Stimulated activated CD8-positive, alpha-beta memory T cell treated with anti-CD3 and anti-CD28 coated beads, Interleukin-4, amount 100 ng/mL, for 1 hour (primary cell): ENCODE results near the gene NPY2R.

Source experiments
- DNase-seq, 2 donors: peaks; one replicate each; pipeline ENCODE4 v3.0.0-alpha.2; 2020; ENCODE audit warnings: low read depth in 2 of 2, low spot score in 1 of 2

NPY2R gene, protein sequence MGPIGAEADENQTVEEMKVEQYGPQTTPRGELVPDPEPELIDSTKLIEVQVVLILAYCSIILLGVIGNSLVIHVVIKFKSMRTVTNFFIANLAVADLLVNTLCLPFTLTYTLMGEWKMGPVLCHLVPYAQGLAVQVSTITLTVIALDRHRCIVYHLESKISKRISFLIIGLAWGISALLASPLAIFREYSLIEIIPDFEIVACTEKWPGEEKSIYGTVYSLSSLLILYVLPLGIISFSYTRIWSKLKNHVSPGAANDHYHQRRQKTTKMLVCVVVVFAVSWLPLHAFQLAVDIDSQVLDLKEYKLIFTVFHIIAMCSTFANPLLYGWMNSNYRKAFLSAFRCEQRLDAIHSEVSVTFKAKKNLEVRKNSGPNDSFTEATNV

DNA sequence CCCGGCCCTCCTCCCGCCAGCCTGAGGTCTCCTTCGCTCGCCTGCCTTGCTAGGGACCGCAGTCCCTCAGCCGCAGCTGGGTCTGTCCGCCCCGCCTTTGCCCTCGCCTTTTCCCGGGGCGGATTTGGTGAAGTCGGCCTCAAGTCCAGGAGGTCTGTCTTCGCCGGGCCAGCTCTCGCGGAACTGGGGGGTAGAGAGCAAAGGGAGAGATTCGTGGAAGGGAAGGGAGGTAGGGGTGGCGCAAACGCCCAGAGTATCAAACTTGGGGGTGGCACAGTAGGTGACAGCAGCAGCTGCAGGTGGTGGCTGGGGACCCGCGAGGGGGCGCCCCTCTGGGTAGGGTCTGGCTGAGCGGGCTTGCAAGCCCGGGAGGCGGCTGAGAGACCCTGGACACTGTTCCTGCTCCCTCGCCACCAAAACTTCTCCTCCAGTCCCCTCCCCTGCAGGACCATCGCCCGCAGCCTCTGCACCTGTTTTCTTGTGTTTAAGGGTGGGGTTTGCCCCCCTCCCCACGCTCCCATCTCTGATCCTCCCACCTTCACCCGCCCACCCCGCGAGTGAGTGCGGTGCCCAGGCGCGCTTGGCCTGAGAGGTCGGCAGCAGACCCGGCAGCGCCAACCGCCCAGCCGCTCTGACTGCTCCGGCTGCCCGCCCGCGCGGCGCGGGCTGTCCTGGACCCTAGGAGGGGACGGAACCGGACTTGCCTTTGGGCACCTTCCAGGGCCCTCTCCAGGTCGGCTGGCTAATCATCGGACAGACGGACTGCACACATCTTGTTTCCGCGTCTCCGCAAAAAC is at the start of gene NPY2R:
TSS of gene NPY2R (plus strand) at position 379 of the 797 bp plus-strand sequence. CDS start 5,304 bp downstream, outside the sequence.
- no peak for DNase-seq

DNA sequence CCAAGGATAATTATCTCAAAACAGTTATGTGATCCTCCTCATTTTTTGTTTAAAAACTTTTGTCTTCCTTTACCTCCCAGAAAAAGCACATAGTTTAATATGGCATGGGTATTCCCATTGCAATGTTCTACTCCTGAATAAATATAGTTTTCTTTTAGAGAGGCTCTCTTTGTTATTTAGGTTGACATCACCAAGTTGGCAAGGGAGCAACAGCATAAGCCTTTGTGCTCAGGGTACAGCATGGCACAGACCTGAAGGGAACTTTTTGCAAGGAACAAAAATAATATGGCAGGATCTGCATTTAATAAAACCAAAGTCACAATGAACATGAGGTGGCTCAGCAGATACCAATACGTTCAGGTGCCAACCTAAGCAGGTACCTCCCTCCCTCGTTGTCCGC is 47.1 kb upstream of the NPY2R start:
- no peak for DNase-seq

DNA sequence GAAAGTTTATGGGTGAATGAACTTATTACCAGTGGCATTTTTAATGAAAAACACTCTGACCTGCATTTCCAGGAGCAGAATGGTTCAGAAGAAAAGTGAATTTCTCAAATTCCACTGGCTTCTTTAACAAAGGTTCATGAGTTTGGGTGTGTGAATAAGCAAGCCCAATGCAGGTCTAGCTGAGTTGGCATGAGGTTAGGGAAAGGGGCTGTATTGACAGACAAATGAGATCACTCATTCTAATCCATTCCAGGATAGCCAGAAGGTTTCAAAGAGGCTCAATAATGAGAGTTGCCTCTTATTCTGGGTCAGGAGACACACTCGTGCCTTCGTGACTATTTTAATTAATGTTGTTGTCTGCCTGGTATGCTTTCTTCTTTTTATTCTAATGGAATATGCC is 43.7 kb upstream of the NPY2R start:
- DNase-seq: no peak

DNA sequence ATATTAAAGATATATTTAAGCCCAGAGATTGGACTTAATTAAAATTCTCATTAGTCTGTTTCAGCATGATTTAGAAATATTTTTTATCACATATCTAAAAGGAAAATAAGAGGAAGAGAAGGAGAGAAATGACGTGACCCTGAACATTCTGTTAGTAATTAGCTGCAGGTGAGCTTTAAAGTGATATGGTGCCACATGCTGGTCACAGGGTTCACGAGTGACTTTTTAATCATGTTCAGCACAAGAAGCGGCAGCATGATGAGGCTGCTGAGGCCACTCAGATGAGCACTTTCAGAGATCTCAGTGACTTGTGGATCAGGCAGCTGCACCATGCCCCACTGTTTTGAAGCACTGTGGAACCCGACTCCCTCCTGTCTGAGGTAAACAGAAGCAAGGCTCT is 37.9 kb upstream of the NPY2R start:
- DNase-seq: no peak

DNA sequence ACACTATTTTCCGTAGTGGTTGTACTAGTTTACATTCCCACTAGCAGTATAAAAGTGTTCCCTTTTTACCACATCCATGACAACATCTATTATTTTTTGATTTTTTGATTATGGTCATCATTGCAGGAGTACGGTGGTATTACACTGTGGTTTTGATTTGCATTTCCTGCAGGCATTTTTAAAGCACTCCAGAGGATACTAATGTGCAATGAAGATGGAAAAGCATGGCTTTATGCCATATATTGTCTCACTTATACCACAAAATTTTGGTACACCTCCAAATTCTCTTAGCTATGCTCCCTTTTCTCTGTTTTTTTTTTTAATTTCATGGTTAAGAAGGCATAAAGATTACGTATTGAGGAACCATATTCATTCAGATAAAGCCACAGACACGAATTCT is 35.1 kb upstream of the NPY2R start:
- DNase-seq: no peak

DNA sequence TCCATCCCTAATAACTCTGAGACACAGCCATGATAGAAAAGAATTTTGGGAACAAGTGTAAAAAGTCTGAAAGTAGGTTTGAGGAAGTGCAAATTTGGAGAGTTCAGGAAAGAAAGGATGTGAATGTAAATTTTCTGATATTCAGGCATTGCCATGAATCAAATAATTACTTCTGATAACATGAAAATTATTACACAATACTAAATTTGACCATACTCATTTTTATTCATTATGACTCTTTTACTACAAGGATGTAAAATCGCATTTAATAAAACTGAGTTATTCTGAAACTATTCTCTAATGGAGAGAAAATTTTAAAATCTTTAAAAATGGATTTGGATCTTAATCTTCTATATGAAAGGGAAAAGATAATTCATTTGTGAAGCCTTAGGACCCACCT is 33.8 kb upstream of the NPY2R start:
- no peak for DNase-seq

DNA sequence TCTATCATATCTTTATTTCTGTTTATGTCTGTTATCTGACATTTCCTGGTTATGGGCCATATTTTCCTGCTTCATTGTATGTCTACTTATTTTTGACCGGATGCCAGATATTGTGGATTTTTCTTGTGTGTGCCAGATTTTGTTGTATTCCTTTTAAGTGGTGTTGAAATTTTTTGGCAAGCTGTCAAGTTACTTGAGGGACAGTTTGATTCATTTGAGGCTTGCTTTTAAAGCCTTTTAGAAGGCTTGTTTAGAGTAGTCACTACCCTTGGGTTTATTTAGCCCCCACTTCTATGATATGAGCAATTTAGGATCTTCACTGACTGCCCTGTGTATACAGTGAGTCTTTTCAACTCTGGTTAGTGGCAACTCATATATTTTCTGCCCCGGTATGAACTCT is 29.2 kb upstream of the NPY2R start:
- no peak for DNase-seq

DNA sequence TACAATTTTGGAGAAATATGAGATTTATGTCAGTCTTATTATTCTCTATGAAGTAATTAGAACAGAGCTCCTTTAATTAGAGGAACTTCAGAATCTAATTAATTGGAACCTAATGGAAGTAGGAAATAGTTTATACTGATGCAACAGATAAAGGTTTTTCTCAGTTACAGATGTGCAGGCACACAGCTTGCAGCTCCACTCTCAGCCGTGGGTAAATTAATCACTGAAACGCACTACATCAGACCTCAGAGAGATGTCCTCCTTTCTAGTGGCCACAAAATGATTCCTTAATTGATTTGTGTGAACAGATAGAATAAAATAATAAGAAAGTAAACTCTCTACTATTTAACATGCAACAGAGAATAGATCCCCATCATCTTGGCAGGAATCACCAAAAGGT is 21.5 kb upstream of the NPY2R start:
- no peak for DNase-seq

DNA sequence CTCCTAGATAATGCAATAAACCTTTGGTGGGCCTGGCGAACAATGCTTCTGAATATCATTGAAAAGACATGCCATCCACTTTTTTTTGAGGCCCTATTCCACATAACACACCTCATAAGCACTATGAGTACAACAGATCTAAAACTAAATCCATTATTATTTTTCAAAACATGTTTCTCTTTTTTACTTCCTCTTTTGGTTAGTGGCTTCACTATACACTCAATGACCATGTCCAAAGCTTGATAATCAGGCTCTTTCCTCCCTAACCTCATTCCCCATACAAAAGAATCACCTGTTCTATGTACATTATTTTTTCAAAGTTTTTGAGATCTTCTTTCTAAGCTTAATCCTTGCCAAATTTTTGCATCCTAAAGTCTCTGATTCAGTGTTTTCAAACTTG is 20.4 kb upstream of the NPY2R start:
- DNase-seq: no peak

DNA sequence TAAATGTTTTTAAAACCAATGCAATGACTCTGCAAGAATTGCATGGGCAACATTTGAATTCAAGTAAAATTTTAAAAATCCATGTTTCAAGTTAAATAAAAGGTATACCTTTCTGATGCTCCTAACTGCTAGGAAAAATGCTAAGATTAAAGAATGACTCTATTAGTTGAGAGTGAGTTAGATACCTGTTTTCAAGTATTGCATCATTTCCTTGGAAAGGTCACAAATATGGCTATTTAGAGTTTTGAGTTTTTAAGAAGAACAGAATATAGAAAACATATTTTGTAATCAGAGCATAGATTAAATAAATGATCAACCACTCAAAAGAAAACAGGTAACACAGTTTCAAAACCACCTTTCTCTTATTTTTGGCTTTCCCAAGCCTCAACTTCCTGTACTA is 18.3 kb upstream of the NPY2R start:
- DNase-seq: no peak

DNA sequence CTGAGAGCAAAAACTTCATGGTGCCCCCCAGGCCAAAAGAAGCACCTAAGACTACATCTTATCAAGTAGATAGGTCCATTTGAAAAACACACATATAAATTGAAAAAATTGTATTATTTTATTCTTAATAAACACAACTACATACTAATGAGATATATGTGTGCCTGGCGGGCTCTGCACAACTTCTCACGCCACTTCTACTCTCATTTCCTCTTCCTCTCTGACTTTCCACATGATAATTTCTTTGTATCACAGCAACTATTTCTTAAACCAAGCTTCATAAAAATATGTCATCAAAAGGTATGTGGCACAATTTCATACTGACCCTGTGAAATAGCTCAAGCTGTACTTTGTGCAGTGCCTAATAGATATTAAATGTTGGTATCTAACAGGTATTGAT is 10.7 kb upstream of the NPY2R start:
- DNase-seq: no peak

DNA sequence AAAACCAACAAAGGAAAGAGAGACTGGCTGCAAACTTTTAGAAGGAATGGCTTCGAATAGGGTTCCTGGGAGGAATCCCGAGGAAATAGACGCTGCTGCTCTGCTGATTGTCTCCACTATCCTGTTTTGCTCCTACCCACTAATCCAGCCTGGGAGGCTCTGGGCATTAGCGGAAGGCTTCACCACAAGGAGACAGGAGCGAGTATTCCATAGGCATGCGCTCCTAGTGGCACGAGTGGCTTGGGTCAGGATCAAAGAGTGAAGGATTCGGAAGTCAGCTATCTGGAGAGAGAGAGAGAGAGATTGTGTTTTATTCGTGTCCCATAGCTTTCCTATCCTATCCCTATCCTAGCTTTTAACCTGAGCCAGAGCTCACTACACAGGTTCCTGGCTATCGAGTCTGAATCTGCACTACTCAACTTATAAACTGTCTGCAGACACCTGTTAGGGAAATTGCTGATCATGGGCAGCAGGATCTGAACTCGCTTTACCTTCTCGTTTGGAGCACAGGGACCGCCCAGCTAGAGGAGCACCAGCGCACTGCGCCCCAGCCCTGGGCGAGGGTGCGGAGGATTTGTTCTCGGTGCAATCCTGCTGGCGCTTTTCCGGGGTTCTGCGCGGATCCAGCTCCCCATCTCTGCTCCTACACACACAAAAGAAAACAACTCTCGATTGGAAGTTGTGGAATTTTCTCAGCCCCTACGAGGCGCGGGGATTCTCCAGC is 740 bp upstream of the NPY2R start:
- no peak for DNase-seq

DNA sequence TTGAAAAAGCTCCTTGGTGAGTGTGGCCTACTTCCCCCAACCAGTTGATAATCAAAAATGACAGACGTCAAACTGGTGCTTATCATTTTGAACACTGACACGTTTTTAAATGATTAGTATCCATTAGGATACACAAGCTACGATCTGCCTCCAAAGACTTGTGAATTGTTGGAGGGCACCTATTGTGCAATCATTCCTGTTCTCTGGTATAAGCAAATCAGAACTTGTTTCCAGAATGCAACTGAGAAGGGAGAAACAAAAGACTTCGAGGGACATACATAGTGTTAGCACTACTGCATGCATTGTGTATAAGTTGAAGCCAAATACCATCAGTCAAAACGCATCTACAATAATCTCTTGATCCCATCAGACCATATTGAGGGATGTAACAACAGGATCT is 11.6 kb downstream of the NPY2R start:
- DNase-seq: no peak

DNA sequence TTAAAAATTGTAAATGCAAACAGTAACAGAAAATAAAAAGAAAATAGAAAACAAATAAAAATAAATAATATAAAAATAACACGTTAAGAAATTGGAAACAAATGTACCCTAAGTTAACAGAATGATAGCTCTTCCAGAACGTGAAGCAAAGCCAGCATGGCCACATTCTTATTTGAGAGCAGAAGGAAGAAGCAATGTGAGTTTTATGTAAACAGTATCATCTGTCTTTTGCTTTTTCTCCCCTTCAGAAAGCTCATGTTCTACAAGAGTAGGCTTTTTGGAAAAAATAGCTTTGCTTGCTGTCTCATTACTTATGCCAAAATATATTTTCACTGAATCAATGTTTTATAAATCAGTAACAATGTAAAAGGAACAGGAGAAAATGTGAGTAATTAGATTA is 18.7 kb downstream of the NPY2R start:
- DNase-seq: no peak

DNA sequence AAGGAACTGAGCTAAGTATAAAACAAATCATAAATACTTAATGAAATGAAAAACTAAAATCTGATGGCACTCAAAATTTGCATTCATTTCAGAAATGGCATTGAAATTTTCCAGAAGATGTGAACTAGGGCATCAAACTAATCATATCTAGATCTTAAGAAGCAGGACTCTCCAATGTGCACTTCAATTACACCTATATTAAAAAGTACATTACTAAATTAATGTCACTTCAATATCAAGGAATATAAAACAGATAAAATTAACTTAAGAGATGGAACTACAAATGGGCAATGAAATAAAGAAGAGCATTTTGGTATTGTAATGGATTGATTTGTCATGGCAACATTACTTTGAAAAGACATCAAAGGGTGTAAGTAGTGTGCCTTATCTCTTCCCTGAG is 20.3 kb downstream of the NPY2R start:
- DNase-seq: no peak

DNA sequence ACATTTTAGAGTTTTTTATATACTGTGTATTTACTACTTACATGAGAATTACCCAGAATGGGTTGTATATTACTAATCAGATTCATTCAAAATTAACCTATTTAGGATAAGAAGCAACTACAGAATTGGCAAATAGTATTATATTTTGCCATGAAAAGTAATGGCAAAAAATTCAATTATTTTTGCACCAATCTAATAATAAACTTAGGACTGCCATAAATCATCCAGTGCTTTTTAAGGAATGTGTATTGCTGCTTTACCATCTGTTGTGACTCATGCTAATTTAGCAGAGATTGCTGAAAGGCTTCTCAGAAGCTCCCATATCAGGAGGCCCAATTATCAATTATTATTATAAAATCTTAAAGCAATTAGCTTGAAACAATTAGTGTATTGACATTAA is 24.0 kb downstream of the NPY2R start:
- DNase-seq: no peak

DNA sequence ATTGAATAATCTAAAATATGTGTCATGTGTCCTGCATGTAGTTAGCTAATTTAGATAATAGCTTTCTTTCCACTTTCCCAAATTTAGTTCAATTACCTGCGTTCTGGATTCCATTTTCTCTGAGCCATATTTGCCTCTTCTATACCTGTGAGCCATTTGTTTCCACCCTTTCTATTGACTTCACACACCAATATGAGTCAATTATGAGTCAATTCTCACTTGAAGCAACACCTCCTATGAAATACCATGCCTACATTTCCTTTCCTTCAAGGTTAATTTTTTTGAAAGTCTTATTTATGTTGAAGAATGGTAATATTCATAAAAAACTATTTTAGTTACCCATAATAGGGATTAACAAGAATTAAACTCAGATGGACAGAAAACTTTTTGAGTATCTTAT is 25.8 kb downstream of the NPY2R start:
- DNase-seq: no peak

DNA sequence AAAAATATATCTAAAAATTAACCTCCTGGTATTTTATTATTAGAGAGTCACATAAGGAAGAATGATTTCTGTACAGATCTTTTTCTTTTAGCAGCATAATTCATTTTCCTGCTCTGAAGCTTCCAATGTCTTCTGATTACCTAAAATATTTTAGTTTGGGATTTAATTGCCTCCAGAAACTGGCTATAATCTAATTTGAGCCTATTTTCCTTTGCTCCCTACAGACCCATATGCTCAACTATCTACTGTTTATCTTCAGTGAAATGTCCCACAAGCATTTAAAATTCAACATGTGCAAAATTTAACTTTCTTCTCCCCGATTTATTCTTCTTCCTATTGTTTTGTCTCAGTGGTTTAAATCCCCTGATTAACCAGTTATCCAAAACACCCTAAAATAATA is 29.1 kb downstream of the NPY2R start:
- no peak for DNase-seq

DNA sequence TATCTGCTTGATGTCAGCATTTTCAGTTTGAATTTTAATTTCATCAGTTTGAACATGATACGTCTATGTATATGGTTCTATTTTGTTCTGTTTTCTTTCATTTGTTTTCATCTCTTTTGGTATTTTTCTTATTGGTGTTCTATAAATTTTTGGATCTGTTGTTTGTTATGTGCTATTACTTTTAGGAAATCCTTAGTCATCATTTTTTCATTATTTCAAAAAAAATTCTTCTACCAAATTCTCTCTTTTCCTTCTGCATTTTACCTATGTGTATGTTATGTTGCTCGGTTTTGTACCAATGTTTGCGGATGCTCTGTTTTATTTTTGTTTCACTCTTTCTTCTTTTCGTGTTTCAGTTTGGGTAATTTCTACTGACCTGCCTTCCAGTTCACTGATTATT is 32.8 kb downstream of the NPY2R start:
- DNase-seq: no peak

DNA sequence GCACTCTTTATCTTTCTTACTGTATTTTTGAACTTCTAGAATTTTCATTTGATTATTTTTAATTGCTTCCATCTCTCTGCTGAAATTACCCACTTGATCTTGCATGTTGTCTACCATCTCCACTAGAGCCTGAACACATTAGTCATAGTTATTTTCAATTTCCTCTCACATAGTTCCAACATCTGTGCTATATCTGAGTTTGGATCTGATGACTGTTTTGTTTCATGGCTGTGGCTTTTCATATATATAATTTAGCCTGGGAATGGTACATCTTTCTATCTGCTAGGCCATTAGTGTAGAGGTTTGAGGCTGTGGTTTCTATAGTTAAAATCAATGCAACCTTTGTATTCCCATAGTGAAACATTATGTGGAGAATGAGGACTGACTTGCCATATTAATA is 33.2 kb downstream of the NPY2R start:
- DNase-seq: no peak

DNA sequence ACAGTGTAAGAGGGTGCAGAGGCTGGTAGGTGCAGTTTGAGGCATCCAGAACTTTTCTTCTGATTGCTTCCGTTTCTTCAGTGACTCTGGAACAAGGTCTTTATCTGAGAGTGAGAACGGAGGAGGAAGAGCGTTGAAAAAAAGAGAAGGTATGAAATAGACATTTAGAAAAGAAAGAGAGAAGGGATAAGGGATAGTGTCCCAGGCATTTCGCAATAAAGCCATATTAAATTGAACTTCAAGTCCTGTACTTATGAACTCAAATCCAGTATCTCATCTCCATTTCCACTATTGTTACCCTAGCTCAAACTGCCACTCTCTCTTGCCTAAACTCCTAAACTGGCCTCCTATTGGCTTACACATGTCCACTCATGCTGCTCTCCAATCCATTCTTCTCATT is 36.7 kb downstream of the NPY2R start:
- no peak for DNase-seq
